Mucosa of descending colon (tissue), 3 donors: ENCODE measurements around the gene GPC6. TPM values are rescaled to one million over a fixed set of nuclear protein-coding genes. Genes with fewer than 3 reads are reported as not detected.

Experiments
- ATAC-seq: fragments of 200-7000 bp; cut with Tn5 transposase; one replicate; pipeline ENCODE4 v1.9.1; 2020; ENCODE audit warnings: mild to moderate bottlenecking, moderate library complexity
- DNase-seq, 3 donors: peaks; one replicate each; pipeline ENCODE4 v3.0.0-alpha.2; 2020
- H3K36me3 ChIP-seq: fragments of 200-600 bp; one replicate; pipeline ENCODE4 v1.8.0; 2021; ENCODE audit warnings: low read depth, mild to moderate bottlenecking
- H3K4me1 ChIP-seq: fragments of 200-600 bp; one replicate; pipeline ENCODE4 v1.8.0; 2021; ENCODE audit warnings: low read depth, mild to moderate bottlenecking
- H3K4me3 ChIP-seq: fragments of 200-600 bp; one replicate; pipeline ENCODE4 v1.8.0; 2021; ENCODE audit warnings: mild to moderate bottlenecking
- H3K9me3 ChIP-seq: fragments of 200-600 bp; one replicate; pipeline ENCODE4 v1.8.0; 2021; ENCODE audit warnings: mild to moderate bottlenecking
- CTCF ChIP-seq: fragments of 200-600 bp; IDR thresholded peaks from one replicate; pipeline ENCODE4 v1.8.0; 2022; ENCODE audit warnings: antibody characterized with exemption, mild to moderate bottlenecking
- intact Hi-C, 2 donors: fragments of 100-400 bp; cut with DNase I in 1 of 2; cut with micrococcal nuclease in 1 of 2; formaldehyde crosslinking; loops; one replicate each; pipeline versions ENCODE4 v1.11.0 to v1.11.1; 2022; cut with DNase I, micrococcal nuclease
- total RNA-seq, 3 donors: library from RNA; stranded (reverse); fragmentation: NEBNext Ultra II Directional in 2 of 3; extraction: Animal tissue kit (Norgen Biotek cat#: 25700) in 2 of 3; gene quantifications; one replicate each; pipeline versions ENCODE4 v1.2.1 to v1.2.4, GENCODE V29; 2021 to 2023
- donor health status: DM: no; HTN: no; CAD: no; lungs with moderate emphysema.
- donor health status: DM: no; HTN: no; CAD: no.
- donor health status: DM: no; HTN: yes; CAD: no.

Gene GPC6
- total RNA-seq, 3 donors from 2014 or later, result 2.7 to 11.3 (median 7.5) TPM

GRCh38 chr13:93721483-93721882 lies 494.9 kb downstream of the GPC6 start:
- no peak for TF ChIP-seq CTCF
- DNase-seq (no peak), ATAC-seq (no peak)
- H3K9me3 ChIP-seq, result no peaks in the 10 kb centered on the region
- intact Hi-C loops, result no loop called here
- no peaks in the 10 kb centered on the region for H3K36me3 ChIP-seq
- no peak overlapping the region for H3K4me3 ChIP-seq
- H3K4me1 ChIP-seq, result no peaks in the 10 kb centered on the region

DNA sequence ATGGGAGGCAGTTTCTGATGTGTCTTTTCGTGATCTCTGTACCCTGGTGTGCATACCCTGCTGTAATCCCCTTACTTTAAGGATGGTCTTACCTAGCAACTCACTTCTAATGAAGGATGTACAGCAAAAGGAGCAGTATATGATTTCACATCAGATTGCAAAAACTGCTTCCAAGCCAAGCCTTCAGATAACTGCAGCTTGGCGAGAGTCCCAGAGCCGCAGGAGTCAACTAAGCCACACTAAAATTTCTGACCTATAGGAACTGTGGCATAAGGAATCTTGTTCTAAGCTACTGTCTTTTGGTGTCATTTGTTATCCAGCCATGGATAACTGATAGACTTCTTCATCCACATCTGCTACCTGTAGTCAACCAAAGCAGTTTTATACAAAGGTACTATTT lies 496.7 kb downstream of the GPC6 start:
- H3K4me1 ChIP-seq, result no peaks in the 10 kb centered on the region
- ATAC-seq, result no peak

DNA sequence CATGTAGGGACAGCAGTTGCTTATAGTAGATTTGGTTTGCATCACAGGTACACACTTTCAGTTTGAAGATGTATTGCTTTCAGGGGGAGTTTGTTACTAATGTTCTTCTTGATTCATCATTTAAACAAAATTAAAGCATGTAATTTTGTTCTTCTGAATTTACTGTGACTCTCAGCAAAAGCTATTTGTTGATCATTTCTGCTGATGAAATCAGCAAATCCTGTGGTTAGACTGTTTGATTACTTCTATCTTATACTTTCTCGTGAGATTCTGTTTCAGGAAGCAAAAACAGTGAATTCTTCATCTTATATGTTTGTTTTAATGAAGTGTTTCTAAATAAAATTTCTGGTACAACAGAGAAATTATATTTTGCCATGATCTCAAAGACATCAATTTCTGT lies 497.6 kb downstream of the GPC6 start:
- Histone ChIP-seq H3K4me1 (no peaks in the 10 kb centered on the region), H3K9me3 (no peaks in the 10 kb centered on the region), H3K4me3 (no peak overlapping the region), H3K36me3 (no peaks in the 10 kb centered on the region)
- TF ChIP-seq CTCF, result no peak
- ATAC-seq (no peak), DNase-seq (no peak)
- intact Hi-C loops, result no loop called here

More for the DNA sequence above, 496.7 kb downstream of the GPC6 start:
- Histone ChIP-seq H3K4me3 (no peak overlapping the region), H3K36me3 (no peaks in the 10 kb centered on the region), H3K9me3 (no peaks in the 10 kb centered on the region)
- no peak for TF ChIP-seq CTCF
- no peak for DNase-seq
- intact Hi-C loops, result no loop called here

GRCh38 chr13:93726173-93726957 lies 499.8 kb downstream of the GPC6 start:
- intact Hi-C loops, result no loop called here
- ATAC-seq (no peak), DNase-seq (no peak)
- Histone ChIP-seq H3K36me3 (no peaks in the 10 kb centered on the region), H3K9me3 (no peaks in the 10 kb centered on the region), H3K4me3 (no peak overlapping the region), H3K4me1 (no peaks in the 10 kb centered on the region)
- TF ChIP-seq CTCF, result no peak

DNA sequence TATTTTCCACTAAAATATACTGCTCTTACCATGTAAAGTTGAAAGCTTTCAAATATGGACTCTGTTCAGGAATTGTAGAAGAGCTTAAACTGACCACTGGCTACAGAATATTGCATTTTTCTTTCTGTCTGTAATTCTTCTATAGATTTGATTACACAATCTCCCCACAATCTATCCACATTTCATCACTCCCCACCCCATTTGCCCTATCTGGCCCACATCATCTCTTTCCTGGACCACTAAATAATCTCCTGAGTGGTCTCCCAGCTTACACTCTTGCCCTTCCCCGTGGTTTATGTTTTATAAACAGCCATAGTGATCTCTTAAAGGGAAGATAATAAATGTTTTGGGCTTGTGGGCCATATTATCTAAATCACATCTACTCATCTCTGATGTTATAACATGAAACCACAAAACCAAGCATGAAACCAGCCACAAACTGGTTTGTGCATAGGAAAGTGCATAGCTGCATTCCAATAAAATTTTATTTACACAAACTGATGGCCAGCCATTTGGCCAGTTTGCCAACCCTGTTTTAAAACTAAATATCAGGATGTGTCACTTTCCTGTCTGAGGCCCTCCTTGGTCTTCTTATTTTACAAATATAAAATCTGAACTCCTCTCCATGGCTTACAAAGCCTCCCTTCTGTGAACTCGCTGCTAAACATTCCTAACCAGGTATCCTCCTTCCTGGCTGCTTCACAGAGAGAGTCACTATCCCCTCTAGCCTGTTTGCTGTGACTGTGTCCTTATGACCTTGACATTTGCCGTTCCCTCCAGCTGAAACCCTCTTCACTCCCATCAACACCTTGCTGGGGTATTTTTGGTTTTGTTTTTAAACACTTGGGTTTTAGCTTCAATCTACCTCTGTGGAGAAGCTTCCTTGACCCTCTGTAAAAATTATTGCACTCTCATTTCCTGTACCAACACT lies 500.9 kb downstream of the GPC6 start:
- no peak for ATAC-seq
- intact Hi-C loops, result no loop called here
- TF ChIP-seq CTCF, result no peak
- Histone ChIP-seq H3K9me3 (no peaks in the 10 kb centered on the region), H3K4me1 (no peaks in the 10 kb centered on the region), H3K36me3 (no peaks in the 10 kb centered on the region), H3K4me3 (no peak overlapping the region)
- DNase-seq, result no peak
